Bronchial epithelial cell (primary cell): ENCODE data around the gene ESRRB. TPM values are rescaled to one million over a fixed set of nuclear protein-coding genes. Genes with fewer than 3 reads are reported as not detected.

Experiments
- DNase-seq: peaks from one replicate; pipeline ENCODE4 v3.0.0-alpha.2; 2010; ENCODE audit warnings: low read depth
- FAIRE-seq: peaks from 2 replicates; lab custom pipeline; 2011; peaks lifted over from hg19 to GRCh38; lab: Jason Lieb, UNC
- H3K27me3 ChIP-seq: 2 replicates; pipeline ENCODE4 v1.5.1; 2011; ENCODE audit warnings: low read length; ENCODE audit not compliant: control insufficient read depth, insufficient read depth
- H3K36me3 ChIP-seq: 2 replicates; pipeline ENCODE4 v1.5.1; 2011; ENCODE audit warnings: low read length; ENCODE audit not compliant: control insufficient read depth, insufficient read depth
- H3K4me3 ChIP-seq: 2 replicates; pipeline ENCODE4 v1.5.1; 2011; ENCODE audit warnings: mild to moderate bottlenecking, low read depth, low read length, control low read depth
- CTCF ChIP-seq: IDR thresholded peaks from 2 replicates; pipeline ENCODE4 v1.5.1; 2011; ENCODE audit warnings: mild to moderate bottlenecking, moderate library complexity, low read length, control low read depth, inconsistent platforms; ENCODE audit not compliant: insufficient read depth, severe bottlenecking
- total RNA-seq: library from RNA; depleted of rRNA; stranded (reverse); fragments of >200 nt; gene quantifications from 2 replicates; pipeline ENCODE4 v1.2.1, GENCODE V29; 2014

Gene ESRRB
- total RNA-seq, 1 donor from 2014 or later, result not detected

GRCh38 chr14:76349993-76350392 lies 25.9 kb upstream of the ESRRB start:
- Histone ChIP-seq H3K36me3 (no peaks in the 10 kb centered on the region), H3K4me3 (no peak overlapping the region), H3K27me3 (peaks cover 3% of the 10 kb centered on the region)
- DNase-seq, result no peak
- no peak for FAIRE-seq
- TF ChIP-seq CTCF, result no peak

- FAIRE-seq (no peak), DNase-seq (no peak)
- peaks cover 3% of the 10 kb centered on the region for H3K27me3 ChIP-seq
- H3K36me3 ChIP-seq, result no peaks in the 10 kb centered on the region
- no peak for TF ChIP-seq CTCF
- H3K4me3 ChIP-seq, result no peak overlapping the region
Measured at GRCh38 chr14:76350671-76351070, 25.3 kb upstream of the ESRRB start.

- DNase-seq (peak; percentile 3), FAIRE-seq (no peak)
- TF ChIP-seq CTCF, result no peak
- Histone ChIP-seq H3K36me3 (no peaks in the 10 kb centered on the region), H3K4me3 (no peak overlapping the region), H3K27me3 (peaks cover 3% of the 10 kb centered on the region)
Measured at GRCh38 chr14:76351941-76352340, 24.0 kb upstream of the ESRRB start.

GRCh38 chr14:76352639-76353281 lies 23.2 kb upstream of the ESRRB start:
- Histone ChIP-seq H3K4me3 (no peak overlapping the region), H3K36me3 (no peaks in the 10 kb centered on the region), H3K27me3 (peaks cover 3% of the 10 kb centered on the region)
- no peak for DNase-seq
- no peak for FAIRE-seq
- peak; percentile 88 for TF ChIP-seq CTCF

GRCh38 chr14:76354310-76354709 lies 21.6 kb upstream of the ESRRB start:
- FAIRE-seq (no peak), DNase-seq (no peak)
- TF ChIP-seq CTCF, result no peak
- Histone ChIP-seq H3K27me3 (peaks cover 3% of the 10 kb centered on the region), H3K36me3 (no peaks in the 10 kb centered on the region), H3K4me3 (no peak overlapping the region)

- DNase-seq, result no peak
- no peak for FAIRE-seq
- no peaks in the 10 kb centered on the region for H3K36me3 ChIP-seq
- H3K4me3 ChIP-seq, result no peak overlapping the region
- peaks cover 3% of the 10 kb centered on the region for H3K27me3 ChIP-seq
- TF ChIP-seq CTCF, result no peak
Measured at GRCh38 chr14:76355771-76356170, 20.2 kb upstream of the ESRRB start.
